GM10266 (cell line): ENCODE measurements around the gene BSN.

Source experiments
- DNase-seq: peaks from one replicate; pipeline ENCODE4 v3.0.0; 2012; ENCODE audit errors: extremely low spot score
- TF ChIP-seq, protein P1 (sequence below): IDR thresholded peaks from 2 replicates; pipeline ENCODE4 v1.5.1; 2012; ENCODE audit warnings: mild to moderate bottlenecking, low read depth; ENCODE audit not compliant: control insufficient read depth, insufficient read depth; ENCODE audit errors: missing control alignments

BSN gene

GRCh38 chr3:49700014-49700413 is 145.7 kb downstream of the BSN start:
- TF ChIP-seq, protein P1, sequence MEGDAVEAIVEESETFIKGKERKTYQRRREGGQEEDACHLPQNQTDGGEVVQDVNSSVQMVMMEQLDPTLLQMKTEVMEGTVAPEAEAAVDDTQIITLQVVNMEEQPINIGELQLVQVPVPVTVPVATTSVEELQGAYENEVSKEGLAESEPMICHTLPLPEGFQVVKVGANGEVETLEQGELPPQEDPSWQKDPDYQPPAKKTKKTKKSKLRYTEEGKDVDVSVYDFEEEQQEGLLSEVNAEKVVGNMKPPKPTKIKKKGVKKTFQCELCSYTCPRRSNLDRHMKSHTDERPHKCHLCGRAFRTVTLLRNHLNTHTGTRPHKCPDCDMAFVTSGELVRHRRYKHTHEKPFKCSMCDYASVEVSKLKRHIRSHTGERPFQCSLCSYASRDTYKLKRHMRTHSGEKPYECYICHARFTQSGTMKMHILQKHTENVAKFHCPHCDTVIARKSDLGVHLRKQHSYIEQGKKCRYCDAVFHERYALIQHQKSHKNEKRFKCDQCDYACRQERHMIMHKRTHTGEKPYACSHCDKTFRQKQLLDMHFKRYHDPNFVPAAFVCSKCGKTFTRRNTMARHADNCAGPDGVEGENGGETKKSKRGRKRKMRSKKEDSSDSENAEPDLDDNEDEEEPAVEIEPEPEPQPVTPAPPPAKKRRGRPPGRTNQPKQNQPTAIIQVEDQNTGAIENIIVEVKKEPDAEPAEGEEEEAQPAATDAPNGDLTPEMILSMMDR = no peak
- DNase-seq = no peak

DNA sequence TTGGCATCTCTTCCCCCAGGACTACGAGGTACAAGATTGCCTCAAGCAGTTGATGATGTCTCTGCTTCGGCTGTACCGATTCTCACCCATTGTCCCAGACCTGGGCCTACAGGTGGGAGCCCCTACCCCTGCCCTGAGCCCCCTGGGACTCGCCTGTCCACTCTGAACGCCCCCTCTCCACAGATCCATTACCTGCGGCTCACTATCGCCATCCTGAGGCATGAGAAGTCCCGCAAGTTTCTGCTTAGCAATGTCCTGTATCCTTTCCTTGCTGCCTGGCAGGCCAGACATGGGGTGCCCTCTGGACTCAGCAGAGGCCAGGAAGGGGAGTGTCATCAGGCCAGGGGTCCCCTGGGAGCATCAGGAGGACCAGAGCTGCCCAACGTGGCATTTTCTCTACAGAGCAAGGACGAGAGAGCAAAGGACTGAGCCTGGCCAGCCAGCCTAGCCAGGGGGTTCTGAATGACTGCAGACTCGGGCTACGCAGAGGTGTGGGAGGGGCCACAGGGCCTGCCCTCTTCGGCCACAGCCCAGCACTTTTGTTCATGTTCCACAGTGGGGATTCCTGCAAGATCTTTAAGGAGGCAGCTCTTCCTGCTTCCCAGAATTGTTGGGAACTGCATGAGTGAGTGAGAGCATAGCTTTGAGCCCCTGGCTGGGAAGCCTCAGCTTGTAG is 146.3 kb downstream of the BSN start:
- DNase-seq = no peak
- TF ChIP-seq, protein P1 = no peak

DNA sequence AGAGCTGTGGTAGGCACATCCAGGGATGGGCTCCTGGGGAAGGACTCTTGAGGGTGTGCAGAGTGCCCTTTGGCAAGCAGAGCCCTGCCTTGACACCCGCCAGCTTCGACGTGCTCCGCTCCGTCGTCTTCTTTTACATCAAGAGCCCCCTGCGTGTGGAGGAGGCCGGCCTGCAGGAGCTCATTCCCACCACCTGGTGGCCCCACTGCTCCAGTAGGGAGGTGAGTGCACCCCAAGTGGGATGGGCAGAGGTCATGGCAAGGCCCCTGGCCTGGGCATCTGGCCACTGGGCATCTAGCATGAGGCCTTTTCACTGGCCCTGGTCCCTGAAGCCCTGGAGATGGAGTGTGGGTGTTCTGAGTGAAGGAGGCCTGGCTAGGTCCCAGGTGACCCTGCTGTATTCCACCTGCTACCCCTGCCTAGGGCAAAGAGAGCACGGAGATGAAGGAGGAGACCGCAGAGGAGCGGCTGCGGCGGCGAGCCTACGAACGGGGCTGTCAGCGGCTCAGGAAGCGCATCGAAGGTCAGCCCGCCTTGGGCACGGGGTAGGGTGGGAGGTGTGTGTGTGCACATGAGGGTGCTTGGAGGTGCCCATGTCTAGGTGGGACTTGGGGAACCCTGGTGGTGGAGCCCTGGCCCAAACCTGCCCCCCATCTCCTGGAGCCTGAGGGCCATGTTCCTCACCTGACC is 147.3 kb downstream of the BSN start:
- TF ChIP-seq, protein P1 = peak; percentile 24
- DNase-seq = no peak

- no peak for DNase-seq
- TF ChIP-seq, protein P1 = no peak
Measured at GRCh38 chr3:49702672-49703071, 148.4 kb downstream of the BSN start.

- TF ChIP-seq, protein P1 = peak; percentile 91
- peak; percentile 92 for DNase-seq
Measured at GRCh38 chr3:49703443-49703927, 149.2 kb downstream of the BSN start.

- TF ChIP-seq, protein P1 = no peak
- DNase-seq = no peak
Measured at GRCh38 chr3:49703956-49704355, 149.7 kb downstream of the BSN start.

GRCh38 chr3:49704629-49705028 is 150.4 kb downstream of the BSN start:
- TF ChIP-seq, protein P1 = no peak
- DNase-seq = no peak
